CD4-positive, alpha-beta T cell treated with Interleukin-6 for 4 hours (primary cell): ENCODE data around the gene VWF.

Experiments used
- DNase-seq: peaks from one replicate; pipeline ENCODE4 v3.0.0-alpha.2; 2020; ENCODE audit warnings: mixed read lengths

Gene VWF

GRCh38 chr12:6076346-6076745 is 48.1 kb downstream of the VWF start:
- no peak for DNase-seq

GRCh38 chr12:6074979-6075585 is 49.4 kb downstream of the VWF start:
- peak; percentile 46 for DNase-seq

GRCh38 chr12:6074427-6074826 is 50.0 kb downstream of the VWF start:
- DNase-seq = peak; percentile 18

- DNase-seq = no peak
These were observed 51.0 kb downstream of the VWF start for GRCh38 chr12:6073426-6073825.

- no peak for DNase-seq
These were observed 52.1 kb downstream of the VWF start for GRCh38 chr12:6072302-6072752.

- DNase-seq = no peak
These were observed 52.9 kb downstream of the VWF start for GRCh38 chr12:6071589-6071988.

GRCh38 chr12:6070472-6071257 is 53.8 kb downstream of the VWF start:
- no peak for DNase-seq

GRCh38 chr12:6069437-6070093 is 54.9 kb downstream of the VWF start:
- peak; percentile 15 for DNase-seq

- no peak for DNase-seq
These were observed 56.2 kb downstream of the VWF start for GRCh38 chr12:6068227-6068626.

GRCh38 chr12:6067152-6067916 is 57.1 kb downstream of the VWF start:
- DNase-seq = no peak

- DNase-seq = no peak
These were observed 57.8 kb downstream of the VWF start for GRCh38 chr12:6066651-6067050.

- no peak for DNase-seq
These were observed 58.6 kb downstream of the VWF start for GRCh38 chr12:6065863-6066199.

GRCh38 chr12:6065131-6065862 is 59.2 kb downstream of the VWF start:
- no peak for DNase-seq

GRCh38 chr12:6062757-6063735 is 61.4 kb downstream of the VWF start:
- DNase-seq = peak; percentile 60

- DNase-seq = no peak
These were observed 62.1 kb downstream of the VWF start for GRCh38 chr12:6062395-6062756.

- no peak for DNase-seq
These were observed 62.8 kb downstream of the VWF start for GRCh38 chr12:6061660-6062059.

- no peak for DNase-seq
These were observed 64.5 kb downstream of the VWF start for GRCh38 chr12:6059860-6060565.

GRCh38 chr12:6059221-6059620 is 65.2 kb downstream of the VWF start:
- no peak for DNase-seq

GRCh38 chr12:6058481-6059161 is 65.8 kb downstream of the VWF start:
- no peak for DNase-seq

GRCh38 chr12:6057700-6058099 is 66.8 kb downstream of the VWF start:
- no peak for DNase-seq
